ENCODE results near the gene RECK.

DNA sequence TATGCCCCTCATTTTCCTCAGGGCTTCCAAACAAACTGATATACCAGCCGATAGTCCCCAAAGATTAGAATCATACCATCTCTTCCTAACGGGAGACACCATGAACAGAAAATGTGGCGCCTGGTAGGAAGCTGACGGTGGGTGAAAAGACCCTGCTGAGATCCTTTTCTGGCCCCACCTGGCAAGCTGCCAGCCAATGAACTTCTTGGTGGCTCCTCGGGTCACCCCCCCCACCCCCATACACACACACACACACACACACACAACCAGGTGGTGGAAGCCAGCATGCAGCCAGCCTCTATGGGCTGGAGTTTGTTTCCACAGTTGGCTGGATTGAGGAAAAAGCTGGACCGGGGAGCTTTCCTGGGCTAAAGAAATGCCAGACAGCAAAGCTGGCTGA, 127.7 kb downstream of the RECK start:
- TF ChIP-seq POLR2AphosphoS5 (IDR thresholded peaks at IDR 0.05; ENCODE audit: low read depth, low read length): no peak
- TF ChIP-seq, protein P1, sequence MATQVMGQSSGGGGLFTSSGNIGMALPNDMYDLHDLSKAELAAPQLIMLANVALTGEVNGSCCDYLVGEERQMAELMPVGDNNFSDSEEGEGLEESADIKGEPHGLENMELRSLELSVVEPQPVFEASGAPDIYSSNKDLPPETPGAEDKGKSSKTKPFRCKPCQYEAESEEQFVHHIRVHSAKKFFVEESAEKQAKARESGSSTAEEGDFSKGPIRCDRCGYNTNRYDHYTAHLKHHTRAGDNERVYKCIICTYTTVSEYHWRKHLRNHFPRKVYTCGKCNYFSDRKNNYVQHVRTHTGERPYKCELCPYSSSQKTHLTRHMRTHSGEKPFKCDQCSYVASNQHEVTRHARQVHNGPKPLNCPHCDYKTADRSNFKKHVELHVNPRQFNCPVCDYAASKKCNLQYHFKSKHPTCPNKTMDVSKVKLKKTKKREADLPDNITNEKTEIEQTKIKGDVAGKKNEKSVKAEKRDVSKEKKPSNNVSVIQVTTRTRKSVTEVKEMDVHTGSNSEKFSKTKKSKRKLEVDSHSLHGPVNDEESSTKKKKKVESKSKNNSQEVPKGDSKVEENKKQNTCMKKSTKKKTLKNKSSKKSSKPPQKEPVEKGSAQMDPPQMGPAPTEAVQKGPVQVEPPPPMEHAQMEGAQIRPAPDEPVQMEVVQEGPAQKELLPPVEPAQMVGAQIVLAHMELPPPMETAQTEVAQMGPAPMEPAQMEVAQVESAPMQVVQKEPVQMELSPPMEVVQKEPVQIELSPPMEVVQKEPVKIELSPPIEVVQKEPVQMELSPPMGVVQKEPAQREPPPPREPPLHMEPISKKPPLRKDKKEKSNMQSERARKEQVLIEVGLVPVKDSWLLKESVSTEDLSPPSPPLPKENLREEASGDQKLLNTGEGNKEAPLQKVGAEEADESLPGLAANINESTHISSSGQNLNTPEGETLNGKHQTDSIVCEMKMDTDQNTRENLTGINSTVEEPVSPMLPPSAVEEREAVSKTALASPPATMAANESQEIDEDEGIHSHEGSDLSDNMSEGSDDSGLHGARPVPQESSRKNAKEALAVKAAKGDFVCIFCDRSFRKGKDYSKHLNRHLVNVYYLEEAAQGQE (IDR thresholded peaks at IDR 0.05; ENCODE audit: insufficient read depth in 1 of 2, low read depth in 2 of 2, low read length in 2 of 2): no peak
- no peak for TF ChIP-seq TAF1 (IDR thresholded peaks at IDR 0.05; ENCODE audit: borderline replicate concordance, insufficient read depth, low read length)
- TF ChIP-seq SIN3A (IDR thresholded peaks at IDR 0.05; ENCODE audit: borderline replicate concordance, insufficient read depth, low read length): no peak
- TF ChIP-seq FOXP2 (optimal IDR thresholded peaks at IDR 0.05; ENCODE audit: borderline replicate concordance, extremely low read depth, extremely low read length, insufficient read depth): no peak

Data from PFSK-1 (cell line).